ENCODE measurements around the gene ANO10.

ANO10 gene

DNA sequence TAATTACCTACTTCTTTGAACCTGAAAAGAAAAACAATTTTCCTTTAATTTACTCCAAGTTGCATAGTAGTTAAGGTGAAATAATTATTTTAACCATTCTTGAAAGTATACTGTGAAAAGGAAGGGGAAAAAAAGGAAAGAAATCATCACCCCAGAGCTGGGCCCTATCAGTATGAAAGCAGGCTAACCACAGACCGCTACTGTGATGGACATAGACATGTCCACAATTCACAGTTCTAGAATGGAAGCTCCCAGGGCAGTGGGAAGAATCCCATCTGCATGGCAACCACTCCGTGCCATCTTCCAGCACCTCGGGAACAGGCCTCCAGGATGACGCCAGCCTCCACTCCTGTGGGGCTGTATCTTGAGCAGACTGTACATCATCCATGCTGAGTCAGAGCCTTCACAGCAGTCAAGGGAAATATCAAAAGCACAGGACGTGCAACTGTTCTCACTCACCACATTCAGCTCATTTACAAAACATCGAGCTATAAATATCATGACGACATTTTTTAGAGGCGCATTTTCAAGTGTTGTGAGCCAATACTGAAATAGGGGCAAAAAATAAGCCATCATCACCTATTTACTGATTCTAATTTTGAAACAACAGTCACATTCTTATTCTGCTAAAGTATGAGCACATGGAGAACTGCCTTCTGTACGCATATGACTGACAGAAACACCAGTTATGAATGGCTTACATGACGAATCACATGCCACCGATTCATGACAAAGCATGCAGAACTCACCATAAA is 215.7 kb downstream of the ANO10 start:
- Histone ChIP-seq H3K4me3 (ENCODE audit: low read depth, low read length) (no peak overlapping the region), H3K4me1 (ENCODE audit: control insufficient read depth, insufficient read depth, low read length) (no peaks in the 10 kb centered on the region), H3K27ac (ENCODE audit: extremely low read depth, low read depth, low read length) (no peak overlapping the region), H3K9me3 (ENCODE audit: control insufficient read depth, insufficient read depth, low read depth, low read length) (no peaks in the 10 kb centered on the region), H3K36me3 (ENCODE audit: control insufficient read depth in 2 of 2, insufficient read depth in 1 of 2, low read length in 2 of 2) (no peaks in the 10 kb centered on the region)
- CTCF ChIA-PET: interaction anchor here (0.7 kb wide), 1 partner anchor 824 kb away, joined by 3 read pairs; no protein-coding TSS in a partner anchor
- TF ChIP-seq ZNF362 (tag by site-specific recombination; IDR thresholded peaks at IDR 0.05) (no peak), SETDB1 (IDR thresholded peaks at IDR 0.05; ENCODE audit: insufficient read length, low read length) (no peak), ZNF654 (tag by site-specific recombination; IDR thresholded peaks at IDR 0.05; ENCODE audit: low read depth) (no peak), BCL6B (tag by site-specific recombination; IDR thresholded peaks at IDR 0.05) (no peak), ZNF530 (tag by site-specific recombination; IDR thresholded peaks at IDR 0.05; ENCODE audit: low read depth) (no peak), YY2 (tag by site-specific recombination; IDR thresholded peaks at IDR 0.05) (no peak), ZNF473 (tag by site-specific recombination; IDR thresholded peaks at IDR 0.05) (no peak), ZNF404 (tag by site-specific recombination; IDR thresholded peaks at IDR 0.05) (no peak)
- TF ChIP-seq, protein P1, sequence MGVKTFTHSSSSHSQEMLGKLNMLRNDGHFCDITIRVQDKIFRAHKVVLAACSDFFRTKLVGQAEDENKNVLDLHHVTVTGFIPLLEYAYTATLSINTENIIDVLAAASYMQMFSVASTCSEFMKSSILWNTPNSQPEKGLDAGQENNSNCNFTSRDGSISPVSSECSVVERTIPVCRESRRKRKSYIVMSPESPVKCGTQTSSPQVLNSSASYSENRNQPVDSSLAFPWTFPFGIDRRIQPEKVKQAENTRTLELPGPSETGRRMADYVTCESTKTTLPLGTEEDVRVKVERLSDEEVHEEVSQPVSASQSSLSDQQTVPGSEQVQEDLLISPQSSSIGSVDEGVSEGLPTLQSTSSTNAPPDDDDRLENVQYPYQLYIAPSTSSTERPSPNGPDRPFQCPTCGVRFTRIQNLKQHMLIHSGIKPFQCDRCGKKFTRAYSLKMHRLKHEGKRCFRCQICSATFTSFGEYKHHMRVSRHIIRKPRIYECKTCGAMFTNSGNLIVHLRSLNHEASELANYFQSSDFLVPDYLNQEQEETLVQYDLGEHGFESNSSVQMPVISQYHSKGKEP (tag by site-specific recombination; IDR thresholded peaks at IDR 0.05): no peak
- TF ChIP-seq, protein P2, sequence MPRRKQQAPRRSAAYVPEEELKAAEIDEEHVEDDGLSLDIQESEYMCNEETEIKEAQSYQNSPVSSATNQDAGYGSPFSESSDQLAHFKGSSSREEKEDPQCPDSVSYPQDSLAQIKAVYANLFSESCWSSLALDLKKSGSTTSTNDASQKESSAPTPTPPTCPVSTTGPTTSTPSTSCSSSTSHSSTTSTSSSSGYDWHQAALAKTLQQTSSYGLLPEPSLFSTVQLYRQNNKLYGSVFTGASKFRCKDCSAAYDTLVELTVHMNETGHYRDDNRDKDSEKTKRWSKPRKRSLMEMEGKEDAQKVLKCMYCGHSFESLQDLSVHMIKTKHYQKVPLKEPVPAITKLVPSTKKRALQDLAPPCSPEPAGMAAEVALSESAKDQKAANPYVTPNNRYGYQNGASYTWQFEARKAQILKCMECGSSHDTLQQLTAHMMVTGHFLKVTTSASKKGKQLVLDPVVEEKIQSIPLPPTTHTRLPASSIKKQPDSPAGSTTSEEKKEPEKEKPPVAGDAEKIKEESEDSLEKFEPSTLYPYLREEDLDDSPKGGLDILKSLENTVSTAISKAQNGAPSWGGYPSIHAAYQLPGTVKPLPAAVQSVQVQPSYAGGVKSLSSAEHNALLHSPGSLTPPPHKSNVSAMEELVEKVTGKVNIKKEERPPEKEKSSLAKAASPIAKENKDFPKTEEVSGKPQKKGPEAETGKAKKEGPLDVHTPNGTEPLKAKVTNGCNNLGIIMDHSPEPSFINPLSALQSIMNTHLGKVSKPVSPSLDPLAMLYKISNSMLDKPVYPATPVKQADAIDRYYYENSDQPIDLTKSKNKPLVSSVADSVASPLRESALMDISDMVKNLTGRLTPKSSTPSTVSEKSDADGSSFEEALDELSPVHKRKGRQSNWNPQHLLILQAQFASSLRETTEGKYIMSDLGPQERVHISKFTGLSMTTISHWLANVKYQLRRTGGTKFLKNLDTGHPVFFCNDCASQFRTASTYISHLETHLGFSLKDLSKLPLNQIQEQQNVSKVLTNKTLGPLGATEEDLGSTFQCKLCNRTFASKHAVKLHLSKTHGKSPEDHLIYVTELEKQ (tag by site-specific recombination; IDR thresholded peaks at IDR 0.05; ENCODE audit: borderline replicate concordance): no peak
- TF ChIP-seq, protein P3, sequence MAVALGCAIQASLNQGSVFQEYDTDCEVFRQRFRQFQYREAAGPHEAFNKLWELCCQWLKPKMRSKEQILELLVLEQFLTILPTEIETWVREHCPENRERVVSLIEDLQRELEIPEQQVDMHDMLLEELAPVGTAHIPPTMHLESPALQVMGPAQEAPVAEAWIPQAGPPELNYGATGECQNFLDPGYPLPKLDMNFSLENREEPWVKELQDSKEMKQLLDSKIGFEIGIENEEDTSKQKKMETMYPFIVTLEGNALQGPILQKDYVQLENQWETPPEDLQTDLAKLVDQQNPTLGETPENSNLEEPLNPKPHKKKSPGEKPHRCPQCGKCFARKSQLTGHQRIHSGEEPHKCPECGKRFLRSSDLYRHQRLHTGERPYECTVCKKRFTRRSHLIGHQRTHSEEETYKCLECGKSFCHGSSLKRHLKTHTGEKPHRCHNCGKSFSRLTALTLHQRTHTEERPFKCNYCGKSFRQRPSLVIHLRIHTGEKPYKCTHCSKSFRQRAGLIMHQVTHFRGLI (tag by site-specific recombination; IDR thresholded peaks at IDR 0.05): no peak
- POLR2A ChIA-PET: no interaction called here

GRCh38 chr3:43400781-43401730 is 220.8 kb downstream of the ANO10 start:
- Histone ChIP-seq H3K27ac (ENCODE audit: extremely low read depth, low read depth, low read length) (no peak overlapping the region), H3K9me3 (ENCODE audit: control insufficient read depth, insufficient read depth, low read depth, low read length) (no peaks in the 10 kb centered on the region), H3K4me1 (ENCODE audit: control insufficient read depth, insufficient read depth, low read length) (no peaks in the 10 kb centered on the region), H3K36me3 (ENCODE audit: control insufficient read depth in 2 of 2, insufficient read depth in 1 of 2, low read length in 2 of 2) (no peaks in the 10 kb centered on the region), H3K4me3 (ENCODE audit: low read depth, low read length) (no peak overlapping the region)
- CTCF ChIA-PET: interaction anchor here (0.6 kb wide), 1 partner anchor 392 kb away, joined by 3 read pairs; no protein-coding TSS in a partner anchor
- TF ChIP-seq ZNF658 (tag by site-specific recombination; IDR thresholded peaks at IDR 0.05) (no peak), ZNF529 (tag by site-specific recombination; IDR thresholded peaks at IDR 0.05; ENCODE audit: insufficient replicate concordance) (no peak), ZNF518A (tag by site-specific recombination; conservative IDR thresholded peaks at IDR 0.05; ENCODE audit: low read depth) (no peak), ZNF202 (tag by site-specific recombination; IDR thresholded peaks at IDR 0.05; ENCODE audit: borderline replicate concordance) (no peak), YY1 (tag by site-specific recombination; IDR thresholded peaks at IDR 0.05) (no peak)
- POLR2A ChIA-PET: no interaction called here
